ENCODE data around the gene FARS2.
"Not testable (repeated sequence)": the region's sequence is repeated elsewhere in the genome, so short reads cannot be mapped to it uniquely, and the experiment has no call there.

- not testable (repeated sequence) for TF ChIP-seq CTCF, POLR2A, POLR2AphosphoS5, EP300 (IDR thresholded peaks at IDR 0.05)
Measured at GRCh38 chr6:5806406-5806805, 545.1 kb downstream of the FARS2 start.
